GM19099 (cell line): ENCODE results near the gene LFNG.

Source experiments
- POLR2A ChIP-seq: IDR thresholded peaks from 3 replicates; pipeline ENCODE4 v1.6.1; 2011; ENCODE audit warnings: low read depth; ENCODE audit not compliant: insufficient read length; ENCODE audit errors: extremely low read depth

Gene LFNG

GRCh38 chr7:2505401-2505800, 14.2 kb upstream of the LFNG start:
- no peak for TF ChIP-seq POLR2A

- TF ChIP-seq POLR2A = no peak
Observed at GRCh38 chr7:2507208-2507916, 12.2 kb upstream of the LFNG start.

GRCh38 chr7:2507917-2508306, 11.7 kb upstream of the LFNG start:
- TF ChIP-seq POLR2A = no peak

- no peak for TF ChIP-seq POLR2A
Observed at GRCh38 chr7:2508327-2509215, 11.0 kb upstream of the LFNG start.

GRCh38 chr7:2509298-2509906, 10.2 kb upstream of the LFNG start:
- no peak for TF ChIP-seq POLR2A

GRCh38 chr7:2510130-2510776, 9.3 kb upstream of the LFNG start:
- TF ChIP-seq POLR2A = no peak

GRCh38 chr7:2510909-2511768, 8.4 kb upstream of the LFNG start:
- peak; percentile 48 for TF ChIP-seq POLR2A

GRCh38 chr7:2511769-2512168, 7.8 kb upstream of the LFNG start:
- no peak for TF ChIP-seq POLR2A

GRCh38 chr7:2512179-2512661, 7.4 kb upstream of the LFNG start:
- no peak for TF ChIP-seq POLR2A

- TF ChIP-seq POLR2A = no peak
Observed at GRCh38 chr7:2512713-2513112, 6.9 kb upstream of the LFNG start.

GRCh38 chr7:2513702-2514101, 5.9 kb upstream of the LFNG start:
- no peak for TF ChIP-seq POLR2A

- TF ChIP-seq POLR2A = no peak
Observed at GRCh38 chr7:2514473-2515423, 4.8 kb upstream of the LFNG start.

- no peak for TF ChIP-seq POLR2A
Observed at GRCh38 chr7:2515424-2516193, 4.0 kb upstream of the LFNG start.

GRCh38 chr7:2516194-2516555, 3.4 kb upstream of the LFNG start:
- no peak for TF ChIP-seq POLR2A
